Endothelial cell (in vitro differentiated cells): Measurements from ENCODE around the gene RAD51B. TPM values are rescaled to one million over a fixed set of nuclear protein-coding genes. Genes with fewer than 3 reads are reported as not detected.

Source experiments
- DNase-seq: peaks from one replicate; pipeline ENCODE4 v3.0.0; 2021; ENCODE audit warnings: low spot score
- H3K27ac Mint-ChIP-seq: one replicate; pipeline ENCODE4 v1.8.0; 2021; ENCODE audit warnings: mixed read lengths, inconsistent platforms; ENCODE audit not compliant: unreplicated experiment
- H3K27me3 Mint-ChIP-seq: one replicate; pipeline ENCODE4 v1.8.0; 2021; ENCODE audit warnings: mild to moderate bottlenecking, moderate library complexity, mixed read lengths, inconsistent platforms; ENCODE audit not compliant: unreplicated experiment
- H3K36me3 Mint-ChIP-seq: one replicate; pipeline ENCODE4 v1.8.0; 2021; ENCODE audit warnings: mild to moderate bottlenecking, low read depth, mixed read lengths, inconsistent platforms; ENCODE audit not compliant: unreplicated experiment
- H3K4me1 Mint-ChIP-seq: one replicate; pipeline ENCODE4 v1.8.0; 2021; ENCODE audit warnings: mild to moderate bottlenecking, mixed read lengths, inconsistent platforms; ENCODE audit not compliant: unreplicated experiment
- H3K4me3 Mint-ChIP-seq: one replicate; pipeline ENCODE4 v1.8.0; 2021; ENCODE audit warnings: mild to moderate bottlenecking, mixed read lengths, inconsistent platforms; ENCODE audit not compliant: unreplicated experiment
- H3K9me3 Mint-ChIP-seq: one replicate; pipeline ENCODE4 v1.8.0; 2021; ENCODE audit warnings: mixed read lengths, inconsistent platforms; ENCODE audit not compliant: unreplicated experiment
- total RNA-seq: library from RNA; stranded (reverse); fragmentation: NEBNext Ultra II Directional; extraction: Animal tissue kit (Norgen Biotek cat#: 25700); gene quantifications from one replicate; pipeline ENCODE4 v1.2.1, GENCODE V29; 2021; ENCODE audit not compliant: unreplicated experiment
- TF ChIP-seq, protein P1 (sequence below): fragments of 200-600 bp; sonication (generic); IDR thresholded peaks from one replicate; pipeline ENCODE4 v1.5.0; 2021; ENCODE audit warnings: antibody characterized with exemption; ENCODE audit not compliant: unreplicated experiment

Gene RAD51B
- total RNA-seq, 1 donor from 2014 or later, result 23.5 TPM

DNA sequence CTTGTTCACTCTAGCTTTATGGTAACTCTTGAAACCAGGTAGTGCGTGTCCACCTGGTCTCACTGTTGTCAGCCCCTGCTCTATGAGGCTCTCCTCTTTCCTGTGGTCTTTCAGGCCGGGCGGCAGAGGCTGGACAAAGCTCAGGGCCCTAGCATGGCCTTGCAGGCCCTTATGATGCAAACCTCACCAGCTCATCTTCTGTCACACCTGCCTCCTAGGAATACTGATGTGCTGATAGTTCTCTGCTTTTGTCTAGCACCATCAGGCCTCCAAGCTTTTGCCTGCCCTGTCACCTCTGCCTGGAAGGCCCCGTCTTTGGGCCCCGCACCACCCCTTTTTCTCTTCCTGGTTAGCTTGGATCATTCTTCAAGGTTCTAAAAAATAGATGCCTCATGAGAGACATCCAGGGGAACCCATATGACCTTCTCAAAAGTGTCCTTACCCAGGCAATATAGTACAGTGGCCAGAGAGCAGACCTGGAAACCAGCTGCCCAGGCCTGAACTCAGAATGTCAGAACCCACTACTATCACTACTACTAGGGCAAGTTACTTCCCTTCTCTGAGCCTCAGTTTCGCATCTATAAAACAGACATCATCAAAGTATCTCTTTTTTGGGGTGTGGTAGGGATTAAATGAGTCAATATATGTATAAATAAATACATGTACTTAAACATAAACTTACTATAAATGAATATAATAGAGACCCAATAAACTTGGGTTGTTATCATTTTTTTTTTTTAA, 881.6 kb downstream of the RAD51B start:
- no peaks in the 10 kb centered on the region for H3K36me3 Mint-ChIP-seq
- TF ChIP-seq, protein P1, sequence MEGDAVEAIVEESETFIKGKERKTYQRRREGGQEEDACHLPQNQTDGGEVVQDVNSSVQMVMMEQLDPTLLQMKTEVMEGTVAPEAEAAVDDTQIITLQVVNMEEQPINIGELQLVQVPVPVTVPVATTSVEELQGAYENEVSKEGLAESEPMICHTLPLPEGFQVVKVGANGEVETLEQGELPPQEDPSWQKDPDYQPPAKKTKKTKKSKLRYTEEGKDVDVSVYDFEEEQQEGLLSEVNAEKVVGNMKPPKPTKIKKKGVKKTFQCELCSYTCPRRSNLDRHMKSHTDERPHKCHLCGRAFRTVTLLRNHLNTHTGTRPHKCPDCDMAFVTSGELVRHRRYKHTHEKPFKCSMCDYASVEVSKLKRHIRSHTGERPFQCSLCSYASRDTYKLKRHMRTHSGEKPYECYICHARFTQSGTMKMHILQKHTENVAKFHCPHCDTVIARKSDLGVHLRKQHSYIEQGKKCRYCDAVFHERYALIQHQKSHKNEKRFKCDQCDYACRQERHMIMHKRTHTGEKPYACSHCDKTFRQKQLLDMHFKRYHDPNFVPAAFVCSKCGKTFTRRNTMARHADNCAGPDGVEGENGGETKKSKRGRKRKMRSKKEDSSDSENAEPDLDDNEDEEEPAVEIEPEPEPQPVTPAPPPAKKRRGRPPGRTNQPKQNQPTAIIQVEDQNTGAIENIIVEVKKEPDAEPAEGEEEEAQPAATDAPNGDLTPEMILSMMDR, result no peak
- H3K27ac Mint-ChIP-seq, result no peak overlapping the region

DNA sequence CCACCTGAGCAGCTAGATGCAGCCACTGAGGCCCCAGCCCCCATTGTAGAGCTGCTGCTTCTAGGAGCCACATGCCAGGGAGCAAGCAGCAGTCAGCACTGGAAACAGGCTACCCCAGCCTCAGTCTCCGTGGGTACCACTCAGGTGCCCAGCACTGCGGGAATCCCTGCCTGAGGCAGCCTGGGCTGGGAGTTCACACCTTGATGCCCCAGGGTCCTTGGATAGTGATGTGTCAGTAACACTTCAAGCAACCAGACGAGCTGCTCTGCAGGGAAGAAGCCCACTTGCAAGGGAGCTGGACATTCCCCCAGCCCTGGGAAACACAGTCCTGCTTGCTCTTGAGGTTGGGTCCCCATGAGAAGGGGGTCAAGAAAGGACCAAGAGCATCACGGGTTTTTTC, 882.6 kb downstream of the RAD51B start:
- H3K9me3 Mint-ChIP-seq, result no peaks in the 10 kb centered on the region
- no peak overlapping the region for H3K4me3 Mint-ChIP-seq
- H3K36me3 Mint-ChIP-seq, result no peaks in the 10 kb centered on the region
- TF ChIP-seq, protein P1, result no peak
- H3K27me3 Mint-ChIP-seq, result no peaks in the 10 kb centered on the region
- DNase-seq, result no peak
- peak overlapping the region; percentile 13 for H3K27ac Mint-ChIP-seq
- H3K4me1 Mint-ChIP-seq, result peaks cover 6% of the 10 kb centered on the region

More for the DNA sequence above, 881.6 kb downstream of the RAD51B start:
- Mint-ChIP-seq H3K27me3 (no peaks in the 10 kb centered on the region), H3K9me3 (no peaks in the 10 kb centered on the region), H3K4me3 (no peak overlapping the region), H3K4me1 (no peaks in the 10 kb centered on the region)
- DNase-seq, result no peak

DNA sequence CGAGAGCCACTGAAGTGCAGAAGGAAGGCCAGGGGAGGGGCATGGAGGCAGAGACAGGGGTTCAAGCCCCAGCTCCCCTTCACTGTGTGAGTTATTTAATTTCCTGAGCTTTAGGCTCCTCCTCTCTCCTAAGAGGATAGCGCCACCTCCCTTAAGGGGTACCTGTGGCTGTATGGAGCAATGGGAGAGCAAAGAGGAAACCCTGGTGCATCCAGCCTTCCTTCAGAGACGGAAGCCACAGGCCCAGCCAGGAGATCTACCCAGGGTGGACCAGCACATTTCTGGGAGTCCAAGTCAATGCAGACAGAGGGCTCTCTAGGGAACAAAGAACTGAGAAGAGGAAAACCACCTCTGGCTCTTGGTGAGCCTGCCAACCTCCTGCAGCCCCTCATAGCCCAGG, 883.0 kb downstream of the RAD51B start:
- peaks cover 7% of the 10 kb centered on the region for H3K4me1 Mint-ChIP-seq
- H3K4me3 Mint-ChIP-seq, result no peak overlapping the region
- no peak for DNase-seq
- TF ChIP-seq, protein P1, result no peak
- no peaks in the 10 kb centered on the region for H3K9me3 Mint-ChIP-seq
- no peaks in the 10 kb centered on the region for H3K27me3 Mint-ChIP-seq
- H3K27ac Mint-ChIP-seq, result peak overlapping the region; percentile 13
- H3K36me3 Mint-ChIP-seq, result no peaks in the 10 kb centered on the region

DNA sequence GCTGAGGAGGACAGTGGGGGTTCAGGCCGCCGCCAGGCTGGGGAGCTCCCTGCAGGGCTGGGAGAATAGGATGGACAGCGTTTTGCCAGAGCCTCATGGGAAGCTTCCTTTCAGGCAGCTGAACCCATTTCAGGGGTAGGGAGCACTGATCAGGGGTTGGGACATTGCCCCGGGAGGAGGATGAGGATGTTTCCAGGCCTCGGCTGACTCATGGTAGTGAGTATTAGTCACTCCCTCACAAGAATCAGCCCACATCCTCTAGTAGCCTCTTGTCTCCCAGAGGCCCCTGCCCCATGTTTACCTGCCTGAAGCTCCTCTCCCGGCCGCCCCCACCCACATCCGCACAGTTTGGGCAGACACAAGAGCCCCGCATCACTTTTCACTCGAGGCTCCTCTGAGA, 883.5 kb downstream of the RAD51B start:
- TF ChIP-seq, protein P1, result no peak
- no peak for DNase-seq
- Mint-ChIP-seq H3K27me3 (no peaks in the 10 kb centered on the region), H3K27ac (no peak overlapping the region), H3K9me3 (no peaks in the 10 kb centered on the region), H3K36me3 (no peaks in the 10 kb centered on the region), H3K4me1 (peaks cover 7% of the 10 kb centered on the region), H3K4me3 (no peak overlapping the region)
